Measurements from ENCODE around the gene ATP6V0A4. TPM values are rescaled to one million over a fixed set of nuclear protein-coding genes. Genes with fewer than 3 reads are reported as not detected.

The ATP6V0A4 gene
- total RNA-seq, 1 experiment from 2014 or later, result not detected

- Histone ChIP-seq H3K9me3 (no peaks in the 10 kb centered on the region), H3K36me3 (no peaks in the 10 kb centered on the region), H3K4me3 (no peak overlapping the region), H3K27me3 (no peaks in the 10 kb centered on the region)
- DNase-seq, result no peak
These were observed 135.0 kb downstream of the ATP6V0A4 start for GRCh38 chr7:138662991-138663320.

- no peaks in the 10 kb centered on the region for H3K36me3 ChIP-seq
- no peaks in the 10 kb centered on the region for H3K9me3 ChIP-seq
- no peak for DNase-seq
- H3K27me3 ChIP-seq, result no peaks in the 10 kb centered on the region
- no peak overlapping the region for H3K4me3 ChIP-seq
These were observed 135.7 kb downstream of the ATP6V0A4 start for GRCh38 chr7:138662076-138662990.

GRCh38 chr7:138661069-138661635 lies 136.8 kb downstream of the ATP6V0A4 start:
- no peak overlapping the region for H3K4me3 ChIP-seq
- no peaks in the 10 kb centered on the region for H3K27me3 ChIP-seq
- no peaks in the 10 kb centered on the region for H3K9me3 ChIP-seq
- H3K36me3 ChIP-seq, result no peaks in the 10 kb centered on the region
- no peak for DNase-seq

GRCh38 chr7:138658889-138659288 lies 139.1 kb downstream of the ATP6V0A4 start:
- Histone ChIP-seq H3K9me3 (no peaks in the 10 kb centered on the region), H3K36me3 (no peaks in the 10 kb centered on the region), H3K27me3 (no peaks in the 10 kb centered on the region), H3K4me3 (no peak overlapping the region)
- no peak for DNase-seq

GRCh38 chr7:138657854-138658386 lies 140.1 kb downstream of the ATP6V0A4 start:
- Histone ChIP-seq H3K9me3 (no peaks in the 10 kb centered on the region), H3K36me3 (no peaks in the 10 kb centered on the region), H3K27me3 (no peaks in the 10 kb centered on the region), H3K4me3 (no peak overlapping the region)
- DNase-seq, result no peak

- no peaks in the 10 kb centered on the region for H3K9me3 ChIP-seq
- DNase-seq, result no peak
- no peaks in the 10 kb centered on the region for H3K27me3 ChIP-seq
- H3K4me3 ChIP-seq, result no peak overlapping the region
- H3K36me3 ChIP-seq, result no peaks in the 10 kb centered on the region
These were observed 141.0 kb downstream of the ATP6V0A4 start for GRCh38 chr7:138656952-138657351.

Other genes starting within 250 kb of the ATP6V0A4 start
- not detected in 2 replicates for gene SVOPL, start 96.8 kb downstream of the ATP6V0A4 start, total RNA-seq (2014; rRNA removed; shearing (Covaris generic); ENCODE audit: low replicate concordance)
- gene TMEM213, start 202 bp downstream of the ATP6V0A4 start, total RNA-seq (2014; rRNA removed; shearing (Covaris generic); ENCODE audit: low replicate concordance), result not detected in 2 replicates
- 0.57 and 1.1 TPM in 2 replicates for gene KIAA1549, start 183.2 kb upstream of the ATP6V0A4 start, total RNA-seq (2014; rRNA removed; shearing (Covaris generic); ENCODE audit: low replicate concordance)
- 3.5 and 4.3 TPM in 2 replicates for gene ZC3HAV1L, start 237.8 kb upstream of the ATP6V0A4 start, total RNA-seq (2014; rRNA removed; shearing (Covaris generic); ENCODE audit: low replicate concordance)

All from MG63 (cell line).